NCI-H1105 treated with DMSO at 0.1 percent for 48 hours (cell line): Measurements from ENCODE around the gene STYXL2.

Experiments used
- DNase-seq: peaks from one replicate; lab custom pipeline; 2025; lab: John Stamatoyannopoulos, UW

The STYXL2 gene

DNA sequence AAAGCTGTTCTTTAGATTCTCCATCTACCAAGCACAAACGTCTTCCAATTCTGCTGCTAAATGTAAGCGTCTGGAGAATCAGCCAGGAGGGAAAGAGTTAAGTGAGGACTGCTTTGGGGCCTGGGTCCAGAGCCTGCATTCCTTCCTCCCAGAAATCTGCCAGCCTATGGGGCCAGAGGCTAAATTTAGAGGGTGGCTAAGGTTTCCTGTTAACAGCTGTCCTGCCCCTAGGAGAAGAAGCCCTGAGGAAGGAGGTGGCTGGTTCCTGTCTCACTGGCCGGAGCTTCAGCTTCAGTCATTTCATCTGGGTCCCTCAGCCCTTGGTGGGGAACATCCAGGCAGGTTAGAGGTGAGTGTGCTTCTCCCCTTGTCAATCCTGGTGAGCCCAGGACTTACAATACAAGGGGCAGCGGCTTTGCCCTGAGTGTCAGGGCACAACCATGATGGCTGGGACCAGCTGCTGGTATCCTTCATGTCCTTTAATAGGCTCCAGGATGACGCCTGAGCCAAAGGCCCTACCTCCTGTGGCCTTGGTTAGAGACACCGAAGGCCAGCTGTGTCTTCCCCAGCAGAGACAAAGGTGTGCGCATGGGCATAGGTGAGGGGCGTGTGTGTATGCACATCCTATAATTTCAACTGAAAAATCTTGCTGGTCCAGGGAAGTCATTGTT is at the start of gene STYXL2:
TSS of gene STYXL2 (plus strand) at position 230 of the 671 bp plus-strand sequence. CDS start 775 bp downstream, outside the sequence.
- no peak for DNase-seq

GRCh38 chr1:167051907-167052306 is 42.0 kb upstream of the STYXL2 start:
- DNase-seq, result no peak

DNA sequence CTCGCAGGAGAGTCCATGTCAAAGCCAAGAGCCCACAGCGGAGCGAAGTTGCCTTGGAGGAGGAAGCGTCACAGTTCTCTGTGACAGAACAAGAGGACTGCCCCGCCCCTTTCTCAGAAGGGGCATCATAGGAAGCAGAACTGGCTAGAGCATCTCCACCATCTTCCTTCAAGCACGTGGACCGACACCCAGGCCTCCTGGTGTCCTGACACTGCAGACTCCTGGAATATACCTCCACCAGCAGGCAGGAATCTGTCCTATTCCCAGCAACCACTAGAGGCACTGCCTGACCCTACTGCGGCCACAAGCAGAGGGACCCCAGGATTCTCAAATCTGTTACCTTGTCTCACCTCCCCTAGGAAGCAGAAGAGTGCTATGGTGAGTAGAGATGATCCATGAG is 41.5 kb upstream of the STYXL2 start:
- DNase-seq, result no peak

DNA sequence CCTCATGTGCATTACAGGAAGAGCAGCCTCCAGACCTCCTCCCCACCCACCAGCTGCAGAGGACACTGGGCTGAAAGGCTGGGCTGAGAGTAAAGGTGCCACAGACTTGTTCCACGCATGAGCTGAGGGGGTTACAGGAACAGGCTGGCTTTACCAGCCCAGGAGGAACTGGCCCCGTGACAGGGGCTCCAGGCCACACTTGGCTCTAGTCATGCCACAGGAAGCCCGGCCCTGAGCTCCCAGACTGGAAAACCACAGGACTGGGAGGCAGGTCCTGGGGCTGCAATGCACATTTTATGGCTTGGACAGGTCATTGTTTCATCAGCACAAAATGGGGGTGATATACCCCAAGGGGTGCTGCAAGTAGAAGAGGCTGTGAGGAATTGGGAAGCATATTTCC is 39.3 kb upstream of the STYXL2 start:
- DNase-seq, result no peak

DNA sequence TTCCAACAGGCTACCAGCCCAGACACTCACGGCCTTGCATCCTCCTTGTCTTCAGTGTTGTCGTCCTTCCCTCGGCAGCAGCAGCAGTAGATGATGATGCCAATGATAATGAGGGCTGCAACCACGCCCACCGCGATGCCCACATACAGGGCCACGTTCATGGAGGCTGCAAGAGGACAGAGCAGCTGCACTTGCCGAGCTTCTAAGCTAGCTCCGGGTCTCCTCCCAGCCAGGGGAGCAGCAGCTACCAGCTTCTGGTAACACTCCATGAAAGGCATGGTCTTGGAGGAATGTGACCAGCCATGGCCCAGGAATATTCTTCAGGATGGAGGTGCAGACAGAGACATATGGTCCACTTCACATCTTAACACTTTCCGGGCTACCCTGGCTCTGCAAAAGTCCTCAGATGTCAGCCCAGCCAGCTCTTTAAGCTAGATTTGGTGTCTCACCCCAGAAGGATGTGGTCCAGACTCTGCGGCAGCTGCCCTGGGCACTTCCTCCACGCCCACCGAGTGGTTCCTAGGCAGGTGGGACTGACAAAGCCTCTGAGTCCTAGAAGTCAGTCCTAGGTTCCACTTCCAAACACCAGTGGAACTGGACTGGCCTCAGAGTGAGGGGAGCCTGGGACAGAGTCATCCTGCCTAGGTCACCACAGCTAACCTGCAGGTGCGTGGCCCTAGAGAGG is 38.8 kb upstream of the STYXL2 start:
- DNase-seq, result no peak

DNA sequence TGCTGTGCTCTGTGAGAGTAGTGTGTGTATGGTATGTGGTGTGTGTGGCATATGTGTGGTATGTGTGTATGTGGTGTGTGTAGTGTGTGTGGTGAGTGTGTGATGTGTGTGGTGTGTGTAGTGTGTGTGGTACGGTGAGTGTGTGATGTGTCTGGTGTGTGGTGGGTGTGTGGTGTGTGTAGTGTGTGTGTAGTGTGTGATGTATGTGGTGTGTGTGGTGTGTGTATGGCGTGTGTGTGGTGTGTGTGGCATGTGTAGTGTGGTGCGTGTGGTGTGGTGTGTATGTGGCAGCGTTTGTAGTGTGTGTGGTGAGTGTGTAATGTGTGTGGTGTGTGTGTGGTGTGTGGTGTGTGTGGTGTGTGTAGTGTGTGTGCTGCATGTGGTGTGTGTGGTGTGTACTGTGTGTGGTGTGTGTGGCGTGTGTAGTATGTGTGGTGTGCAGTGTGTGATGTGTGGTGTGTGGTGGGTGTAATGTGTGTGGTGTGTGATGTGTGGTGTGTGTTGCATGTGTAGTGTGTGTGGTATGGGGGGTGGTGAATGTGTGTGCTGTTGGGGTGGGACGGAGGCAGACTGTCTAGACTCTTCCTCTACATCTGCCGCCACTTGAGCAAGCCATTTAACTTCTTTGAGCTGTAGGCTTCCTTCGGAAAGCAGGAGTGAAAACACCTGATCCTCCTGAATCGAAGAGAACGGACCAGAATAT is 37.2 kb upstream of the STYXL2 start:
- DNase-seq, result peak; percentile 93

GRCh38 chr1:167057241-167057688 is 36.6 kb upstream of the STYXL2 start:
- DNase-seq, result peak; percentile 93

GRCh38 chr1:167059045-167059808 is 34.6 kb upstream of the STYXL2 start:
- DNase-seq, result peak; percentile 61

- no peak for DNase-seq
Observed at GRCh38 chr1:167059809-167060107, 34.1 kb upstream of the STYXL2 start.

DNA sequence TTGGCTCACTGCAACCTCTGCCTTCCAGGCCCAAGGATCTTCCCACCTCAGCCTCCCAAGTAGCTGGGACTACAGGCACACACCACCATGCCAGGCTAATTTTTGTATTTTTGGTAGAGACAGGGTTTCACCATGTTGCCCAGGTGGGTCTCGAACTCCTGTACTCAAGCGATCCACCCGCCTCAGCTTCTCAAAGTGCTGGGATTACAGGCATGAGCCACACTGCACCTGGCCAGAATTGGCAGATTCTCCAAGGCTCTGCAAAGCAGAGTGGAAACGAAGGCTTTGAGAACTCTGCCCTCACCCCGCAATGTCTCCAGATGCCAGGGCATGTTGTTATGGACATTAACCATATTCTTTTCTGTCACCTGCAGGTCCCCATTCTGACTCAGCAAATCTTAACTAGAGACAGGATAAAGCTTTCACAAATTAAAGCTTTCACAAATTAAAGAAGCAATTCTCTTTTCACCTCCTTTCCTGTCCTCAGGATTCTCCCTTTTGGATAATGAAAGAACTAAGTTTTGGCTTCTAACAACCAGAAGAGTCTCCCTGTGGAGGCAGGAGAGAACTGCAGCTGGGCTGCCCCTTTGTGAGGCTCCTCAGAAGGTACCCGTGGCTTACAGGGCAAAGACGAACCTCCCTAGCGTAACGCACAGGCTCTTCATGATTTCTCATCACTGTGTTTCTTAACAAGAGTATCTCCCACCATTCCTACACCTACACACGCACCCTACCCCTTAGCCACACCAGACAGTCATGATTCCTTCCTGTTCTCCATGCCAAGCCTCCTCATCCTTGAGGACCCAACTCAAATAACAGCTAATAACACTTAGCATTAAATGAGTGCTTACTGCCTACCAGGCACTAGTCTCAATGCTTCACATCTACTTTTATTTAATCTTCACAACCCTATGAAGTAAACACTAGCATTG is 33.5 kb upstream of the STYXL2 start:
- no peak for DNase-seq

DNA sequence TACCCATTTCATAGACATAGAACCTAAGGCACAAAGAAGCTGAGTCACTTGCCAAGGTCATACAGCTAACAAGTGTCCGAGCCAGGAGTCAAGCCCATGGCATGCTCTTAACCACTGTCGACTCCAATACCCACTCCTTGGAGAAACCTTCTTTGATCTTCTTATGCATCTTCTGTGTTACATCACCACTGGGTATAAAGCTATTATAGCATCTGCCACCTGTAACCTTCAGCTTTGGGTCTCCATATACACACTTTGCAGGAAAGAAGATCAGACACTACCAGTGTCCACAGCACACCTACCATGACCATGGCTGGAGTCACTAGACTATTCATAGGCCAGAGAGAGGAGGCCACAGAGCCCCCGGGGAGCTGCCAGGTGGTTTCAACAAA is 32.8 kb upstream of the STYXL2 start:
- no peak for DNase-seq

GRCh38 chr1:167064621-167065020 is 29.3 kb upstream of the STYXL2 start:
- DNase-seq, result no peak

- no peak for DNase-seq
Observed at GRCh38 chr1:167065471-167065870, 28.4 kb upstream of the STYXL2 start.

DNA sequence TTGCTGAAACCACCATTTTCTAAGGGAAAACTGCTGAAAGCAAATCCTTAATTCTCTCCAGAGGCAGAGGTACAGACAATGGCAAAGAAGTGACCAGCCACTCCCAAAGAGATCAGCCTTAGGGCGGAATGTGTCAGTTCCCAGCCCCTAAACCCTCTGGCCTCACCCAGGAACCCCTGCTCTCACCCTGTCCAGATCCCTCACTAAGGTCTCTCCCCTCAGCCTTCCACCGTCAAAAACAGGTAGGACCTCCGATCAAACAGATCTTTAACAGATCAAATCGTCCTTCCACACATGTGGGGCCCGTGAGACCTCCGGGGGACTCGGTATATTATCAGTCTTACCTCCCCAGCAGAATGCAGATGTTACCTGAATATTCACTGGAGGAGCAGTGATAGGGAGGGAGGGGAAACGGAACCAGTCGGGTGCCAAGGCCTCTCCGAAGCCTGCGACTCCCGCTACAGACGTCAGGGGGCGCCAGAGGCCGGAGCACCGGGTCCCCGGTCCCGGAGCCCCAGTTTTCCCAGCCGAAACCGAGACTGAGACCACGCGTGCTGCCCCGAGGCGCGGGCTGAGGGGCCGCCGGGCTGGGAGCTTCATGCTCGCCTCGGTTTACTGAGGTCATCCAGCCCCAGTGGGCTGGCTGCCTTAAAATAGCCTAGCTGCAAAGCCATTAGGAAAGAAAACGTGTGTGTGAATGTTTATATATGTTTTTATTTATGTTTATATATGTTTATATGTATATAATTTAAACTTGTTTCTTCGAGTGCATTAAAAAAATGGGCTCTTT is 27.3 kb upstream of the STYXL2 start:
- peak; percentile 69 for DNase-seq

- DNase-seq, result no peak
Observed at GRCh38 chr1:167067904-167068303, 26.0 kb upstream of the STYXL2 start.

DNA sequence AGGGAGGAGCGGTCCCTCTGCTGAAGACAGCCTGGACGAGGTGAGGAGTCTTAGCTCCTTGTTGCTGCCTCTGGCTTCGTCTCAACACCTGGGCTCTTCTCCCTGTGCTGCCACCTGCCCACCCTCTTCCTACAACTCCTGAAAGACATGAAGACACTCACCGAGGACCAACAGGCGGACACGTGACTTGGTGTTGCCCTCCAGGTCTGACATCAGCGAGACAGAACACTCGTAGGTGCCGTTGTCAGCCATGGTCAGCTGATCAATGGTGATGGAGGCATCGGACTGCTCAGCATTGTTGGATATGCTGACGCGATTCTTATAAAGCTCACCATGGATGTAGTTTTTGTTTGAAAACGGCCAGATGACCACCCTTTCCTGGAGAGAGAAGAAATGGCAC is 25.1 kb upstream of the STYXL2 start:
- DNase-seq, result no peak

GRCh38 chr1:167071286-167071685 is 22.6 kb upstream of the STYXL2 start:
- no peak for DNase-seq

- no peak for DNase-seq
Observed at GRCh38 chr1:167076136-167076710, 17.7 kb upstream of the STYXL2 start.

- no peak for DNase-seq
Observed at GRCh38 chr1:167077128-167077867, 16.6 kb upstream of the STYXL2 start.

DNA sequence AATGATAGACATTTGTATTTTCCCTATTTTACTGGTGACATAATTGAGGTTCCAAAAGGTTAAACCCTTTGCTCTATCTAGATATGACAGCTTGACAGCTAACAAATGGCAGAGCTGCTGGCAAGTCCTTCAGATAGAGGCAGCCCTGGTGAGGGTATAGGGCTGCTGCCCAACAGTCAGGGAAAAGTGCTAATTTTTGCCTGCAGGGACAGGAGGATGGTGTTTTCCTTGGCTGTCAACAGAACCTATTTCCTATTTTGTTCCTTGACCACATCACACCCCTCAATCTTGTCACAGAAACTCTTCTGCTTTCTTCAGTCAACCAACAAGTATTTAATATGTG is 16.0 kb upstream of the STYXL2 start:
- DNase-seq, result no peak
